Measurements from ENCODE around the gene LYPD3.
"Not testable (repeated sequence)": the region's sequence is repeated elsewhere in the genome, so short reads cannot be mapped to it uniquely, and the experiment has no call there.

The LYPD3 gene

DNA sequence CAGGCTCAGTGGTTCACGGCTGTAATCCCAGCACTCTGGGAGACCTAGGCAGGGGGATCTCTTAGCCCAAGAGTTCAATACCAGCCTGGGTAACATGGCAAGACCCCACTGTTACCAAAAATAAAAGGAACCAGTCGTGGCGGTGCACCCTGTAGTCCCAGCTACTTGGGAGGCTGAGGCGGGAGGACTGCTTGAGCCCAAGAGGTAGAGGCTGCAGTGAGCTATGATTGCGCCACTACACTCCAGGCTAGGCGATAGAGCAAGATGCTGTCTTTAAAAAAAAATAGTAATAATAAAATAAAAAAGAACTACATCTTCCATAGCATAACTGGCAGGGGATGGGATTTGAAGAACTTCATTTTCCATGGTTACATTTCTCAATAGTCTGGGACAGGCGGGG lies 3.0 kb downstream of the LYPD3 start:
- no peak for DNase-seq (ENCODE audit: low read depth in 2 of 2)

DNA sequence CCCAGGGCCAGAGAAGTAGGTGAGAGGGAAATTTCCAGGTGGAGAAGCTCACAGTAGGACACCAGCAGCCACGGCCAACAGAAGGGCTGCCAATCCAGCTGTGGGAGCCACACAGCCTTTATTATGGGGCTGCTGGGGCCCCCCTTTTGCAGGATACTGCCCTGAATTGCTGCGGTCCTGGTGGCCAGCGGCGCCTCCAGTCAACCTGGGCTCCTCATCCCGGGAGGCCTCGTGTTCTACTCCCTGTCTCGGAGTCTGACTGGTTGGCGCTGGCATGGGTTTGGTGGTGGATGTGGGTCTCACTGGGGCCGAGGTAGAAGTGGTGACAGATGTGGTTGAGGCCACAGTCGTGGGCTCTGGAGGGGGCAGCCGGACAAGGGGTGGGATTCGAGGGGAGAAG lies 4.1 kb downstream of the LYPD3 start:
- no peak for DNase-seq (ENCODE audit: low read depth in 2 of 2)

DNA sequence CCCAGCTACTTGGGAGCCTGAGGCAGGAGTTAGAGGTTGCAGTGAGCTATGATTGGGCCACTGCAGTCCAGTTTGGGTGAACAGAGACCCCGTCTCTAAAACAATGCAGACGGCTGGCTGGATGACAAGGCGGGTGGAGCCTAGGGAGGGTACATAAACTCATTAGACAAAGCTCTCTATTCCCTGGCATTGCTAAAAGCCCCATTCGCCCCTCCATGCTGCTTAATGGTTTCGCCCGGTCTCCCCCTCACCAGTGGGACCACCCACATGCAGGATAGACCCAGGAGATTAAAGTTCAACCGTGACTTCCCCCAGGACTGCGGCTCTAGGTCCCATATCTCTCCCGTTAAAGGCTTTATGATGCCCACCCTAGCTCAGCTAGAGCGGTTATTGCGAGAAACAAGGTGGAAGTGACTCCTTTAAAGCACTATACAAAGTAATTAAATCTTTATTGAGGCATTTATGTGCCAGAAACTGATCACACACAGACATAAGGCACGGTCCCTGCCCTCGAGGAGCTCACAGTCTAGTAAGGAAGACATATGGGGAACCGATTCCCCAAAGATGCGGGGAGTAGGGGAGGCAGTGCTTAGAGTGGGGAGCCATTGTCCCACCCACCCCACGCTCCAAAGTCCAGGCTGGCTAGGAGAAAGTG lies 4.9 kb downstream of the LYPD3 start:
- DNase-seq (ENCODE audit: low read depth in 2 of 2) = no peak

DNA sequence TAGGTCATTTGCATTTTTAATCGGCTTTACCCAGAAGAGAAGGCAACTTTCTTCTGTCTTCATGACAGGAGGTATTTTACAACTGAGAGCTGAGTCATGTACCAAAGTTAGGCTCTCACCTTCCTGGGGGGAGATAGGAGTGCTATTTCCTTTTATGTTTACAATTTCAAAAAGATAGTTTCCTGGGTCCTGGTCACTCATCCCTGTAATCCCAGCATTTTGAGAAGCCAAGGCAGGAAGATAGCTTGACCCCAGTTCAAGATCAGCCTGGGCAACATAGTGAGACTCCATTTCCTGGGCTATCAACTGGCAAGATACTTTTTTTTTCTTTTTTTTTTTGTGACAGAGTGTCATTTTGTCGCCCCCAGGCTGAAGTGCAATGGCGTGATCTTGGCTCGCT lies 7.6 kb downstream of the LYPD3 start:
- DNase-seq (ENCODE audit: low read depth in 2 of 2) = no peak

DNA sequence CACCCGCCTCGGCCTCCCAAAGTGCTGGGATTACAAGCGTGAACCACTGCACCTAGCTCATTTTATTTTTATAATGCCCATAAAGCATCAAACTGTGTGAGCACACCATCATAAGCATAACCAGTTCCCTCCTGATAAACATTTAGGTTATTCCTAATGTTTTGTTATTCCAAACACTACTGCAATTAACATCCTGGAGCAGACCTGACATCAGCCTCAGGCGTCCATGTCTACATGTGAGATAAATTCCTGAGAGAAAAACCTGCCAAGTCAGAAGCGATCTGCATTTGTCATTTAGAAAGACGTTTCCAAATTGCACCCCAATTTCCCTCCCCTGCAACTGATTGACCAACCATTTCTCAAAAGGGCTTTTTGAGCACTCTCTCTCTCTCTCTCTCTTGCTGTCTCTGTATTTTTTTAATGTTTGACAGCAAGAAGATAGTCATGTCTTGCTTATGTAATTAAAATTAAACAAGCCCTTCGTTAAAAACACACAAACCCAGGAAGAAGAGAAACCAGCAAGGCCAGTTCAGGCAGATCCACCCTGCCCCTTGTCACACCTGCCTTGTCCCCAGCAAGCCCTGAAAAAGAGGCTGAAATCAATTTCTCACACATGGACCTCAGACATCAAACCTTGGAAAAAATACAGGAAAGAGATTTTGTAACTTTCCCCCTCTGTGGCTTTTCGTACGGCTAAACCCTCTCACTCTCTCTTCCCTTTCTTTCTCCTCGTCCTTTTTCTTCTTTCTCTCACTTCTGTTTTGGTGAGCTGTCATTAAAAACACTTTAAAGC lies 9.9 kb downstream of the LYPD3 start:
- DNase-seq (ENCODE audit: low read depth in 2 of 2) = no peak

DNA sequence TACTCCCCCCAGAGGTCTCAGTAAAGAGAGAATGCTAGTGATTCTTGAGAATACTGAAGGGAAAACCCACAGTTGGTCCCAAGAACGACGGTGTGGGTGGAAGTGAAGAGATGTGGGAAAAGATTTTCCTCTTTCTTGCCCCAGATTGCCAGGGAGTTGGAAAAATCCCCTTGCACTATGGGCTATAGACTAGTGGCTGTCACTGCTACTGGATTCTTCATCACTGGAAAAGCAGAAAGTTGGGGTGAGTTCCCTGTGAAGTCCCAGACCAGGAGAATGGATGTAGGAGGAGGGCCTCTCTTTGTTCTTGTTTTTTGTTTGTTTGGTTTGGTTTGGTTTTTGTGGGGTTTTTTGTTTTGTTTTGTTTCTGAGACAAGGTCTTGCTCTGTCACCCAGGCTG lies 11.4 kb downstream of the LYPD3 start:
- DNase-seq (ENCODE audit: low read depth in 2 of 2) = no peak

DNA sequence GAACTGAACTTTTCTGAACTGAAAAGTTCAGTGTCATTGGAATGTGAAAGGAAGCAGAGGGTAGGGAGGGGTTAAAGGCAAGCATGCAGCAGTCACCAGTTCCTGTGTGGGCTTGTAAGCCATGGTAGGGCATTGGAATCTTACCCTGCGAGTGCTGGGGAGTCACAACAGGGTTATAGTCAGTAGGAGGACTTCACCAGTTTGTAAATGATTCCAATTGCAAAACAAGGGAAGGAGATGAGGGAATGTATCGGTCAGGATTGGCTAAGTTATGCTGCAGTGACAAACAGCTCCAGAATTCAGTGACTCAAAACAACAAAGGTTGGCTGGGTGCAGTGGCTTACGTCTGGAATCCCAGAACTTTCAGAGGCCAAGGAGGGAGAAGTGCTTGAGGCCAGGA lies 12.8 kb downstream of the LYPD3 start:
- no peak for DNase-seq (ENCODE audit: low read depth in 2 of 2)

DNA sequence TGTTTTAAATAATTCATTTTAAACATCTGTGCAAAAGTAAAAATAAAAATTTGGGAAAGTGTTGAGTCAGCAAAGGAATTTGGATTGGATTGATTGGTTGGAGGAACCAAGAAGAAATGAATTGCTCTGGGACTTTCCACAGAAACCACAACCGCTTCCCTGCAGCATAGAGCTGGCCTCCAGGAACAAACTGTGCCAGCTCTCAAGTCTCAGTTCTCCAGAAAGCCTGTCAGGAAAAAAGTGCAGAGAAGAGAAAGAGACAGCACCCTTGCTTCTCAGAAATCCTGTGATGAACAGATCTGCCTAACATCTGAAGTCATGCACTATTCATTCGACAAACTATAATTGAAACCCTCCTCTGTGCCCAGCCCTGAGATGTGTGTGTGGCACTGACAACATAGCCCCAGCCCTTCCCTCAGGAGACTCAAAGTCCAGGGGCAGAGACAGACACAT lies 14.8 kb downstream of the LYPD3 start:
- no peak for DNase-seq (ENCODE audit: low read depth in 2 of 2)

DNA sequence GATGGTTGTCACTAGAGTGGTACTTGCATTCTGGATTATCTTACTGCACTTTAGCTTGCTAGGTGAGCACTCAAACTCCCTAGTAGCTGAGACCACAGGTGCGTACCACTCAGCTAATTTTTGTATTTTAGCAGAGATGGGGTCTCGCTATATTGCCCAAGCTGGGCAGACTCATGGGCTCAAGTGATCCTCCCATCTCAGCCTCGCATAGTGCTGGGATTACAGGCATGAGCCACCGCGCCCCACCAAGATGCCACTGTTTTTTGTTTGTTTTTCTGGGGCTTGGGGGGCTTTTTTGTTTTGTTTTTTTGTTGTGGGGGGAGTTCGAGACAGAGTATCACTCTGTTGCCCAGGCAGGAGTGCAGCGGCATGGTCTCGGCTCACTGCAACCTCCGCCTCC lies 17.8 kb downstream of the LYPD3 start:
- no peak for DNase-seq (ENCODE audit: low read depth in 2 of 2)

DNA sequence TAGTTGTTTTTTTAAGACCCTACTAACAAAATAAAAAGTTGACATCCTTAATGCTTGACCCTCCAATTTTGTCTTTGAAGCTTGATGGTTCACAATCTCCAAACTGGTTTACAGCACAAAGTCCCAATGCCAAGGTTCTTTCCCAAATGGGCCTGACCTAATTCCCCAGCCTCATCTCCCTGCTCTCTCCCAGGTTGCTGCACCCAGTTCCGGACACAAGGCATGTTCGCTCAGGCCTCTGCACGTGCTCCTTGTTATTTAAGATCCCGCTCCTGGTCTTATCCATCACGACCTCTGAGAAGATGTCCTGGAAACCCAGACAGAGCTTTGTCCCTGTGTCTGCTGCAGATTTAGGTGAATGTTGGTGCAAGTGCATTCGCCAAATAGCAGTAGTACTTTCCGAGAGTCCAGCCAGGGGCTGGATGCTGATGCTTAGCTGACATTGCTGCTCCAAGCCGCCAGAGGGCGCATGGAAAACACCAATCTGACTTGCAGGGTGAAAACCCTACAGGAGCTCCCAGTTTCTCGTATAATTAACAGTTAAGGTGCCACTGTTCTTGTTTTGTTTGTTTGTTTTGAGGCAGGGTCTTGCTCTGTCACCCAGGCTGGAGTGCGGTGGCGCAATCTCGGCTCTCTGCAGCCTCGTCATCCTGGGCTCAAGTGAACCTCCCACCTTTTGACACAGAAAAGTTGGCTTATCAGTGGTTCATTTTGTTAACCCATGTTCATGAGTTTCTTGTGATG lies 18.5 kb downstream of the LYPD3 start:
- DNase-seq (ENCODE audit: low read depth in 2 of 2) = peak; percentile 60 to 65

DNA sequence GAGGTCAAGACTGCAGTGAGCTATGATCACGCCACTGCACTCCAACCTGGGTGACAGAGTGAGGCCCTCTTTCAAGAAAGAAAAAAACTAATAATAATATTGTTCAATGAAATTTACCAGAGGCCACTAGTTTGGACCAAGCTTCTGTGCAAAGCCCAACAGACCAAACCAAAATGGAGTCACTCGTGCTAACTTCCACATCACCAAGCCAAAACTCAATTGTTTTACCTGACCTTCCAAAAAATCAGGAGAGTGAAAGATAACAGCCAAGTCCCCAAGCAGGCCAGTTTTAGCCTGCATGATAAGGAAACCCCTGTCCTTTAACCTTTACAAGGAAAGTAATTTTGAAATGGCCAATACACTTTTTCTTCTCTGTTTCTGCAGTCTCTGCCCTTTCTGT lies 20.0 kb downstream of the LYPD3 start:
- no peak for DNase-seq (ENCODE audit: low read depth in 2 of 2)

DNA sequence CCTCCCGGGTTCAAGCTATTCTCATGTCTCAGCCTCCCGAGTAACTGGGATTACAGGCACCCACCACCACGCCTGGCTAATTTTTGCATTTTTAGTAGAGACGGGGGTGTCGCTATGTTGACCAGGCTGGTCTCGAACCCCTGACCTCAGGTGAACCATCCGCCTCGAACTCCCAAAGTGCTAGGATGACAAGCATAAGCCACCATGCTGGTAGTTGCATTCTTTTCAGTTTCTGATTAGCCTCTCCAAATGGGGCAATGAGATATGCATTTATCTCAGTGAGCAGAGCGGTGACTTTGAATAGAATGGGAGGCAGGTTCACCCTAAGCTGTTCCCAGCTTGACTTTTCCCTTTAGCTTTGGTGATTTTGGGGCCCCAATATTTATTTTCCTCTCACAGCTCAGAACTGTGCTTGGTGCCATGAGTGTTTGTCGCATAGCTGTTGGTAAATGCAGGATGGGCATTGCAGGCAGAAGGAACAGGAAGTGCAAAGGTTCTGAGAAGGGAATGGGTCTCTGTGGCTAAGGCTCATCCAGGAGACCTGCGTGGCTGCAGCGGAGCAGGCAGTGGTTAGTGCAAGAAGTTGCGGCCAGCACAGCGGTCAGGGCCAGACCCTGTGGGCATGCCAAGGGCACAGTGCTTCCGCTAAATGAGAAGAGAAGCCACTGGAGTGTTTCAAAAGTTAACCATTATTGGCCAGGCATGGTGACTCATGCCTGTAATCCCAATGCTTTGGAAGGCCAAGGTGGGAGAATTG lies 20.7 kb downstream of the LYPD3 start:
- no peak for DNase-seq (ENCODE audit: low read depth in 2 of 2)

DNA sequence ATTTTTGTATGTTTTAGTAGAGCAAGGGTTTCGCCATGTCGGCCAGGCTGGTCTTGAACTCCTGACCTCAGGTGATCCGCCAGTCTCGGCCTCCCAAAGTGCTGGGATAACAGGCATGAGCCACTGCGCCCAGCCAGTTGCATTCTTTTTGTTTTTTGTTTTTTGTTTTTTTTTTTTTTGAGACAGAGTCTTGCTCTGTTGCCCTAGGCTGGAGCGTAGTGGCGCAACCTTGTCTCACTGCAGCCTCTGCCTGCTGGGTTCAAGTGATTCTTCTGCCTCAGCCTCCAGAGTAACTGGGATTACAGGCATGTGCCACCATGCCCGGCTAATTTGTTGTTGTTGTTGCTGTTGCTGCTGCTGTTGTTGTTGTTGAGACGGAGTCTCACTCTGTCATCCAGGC lies 21.3 kb downstream of the LYPD3 start:
- DNase-seq (ENCODE audit: low read depth in 2 of 2) = not testable (repeated sequence)

DNA sequence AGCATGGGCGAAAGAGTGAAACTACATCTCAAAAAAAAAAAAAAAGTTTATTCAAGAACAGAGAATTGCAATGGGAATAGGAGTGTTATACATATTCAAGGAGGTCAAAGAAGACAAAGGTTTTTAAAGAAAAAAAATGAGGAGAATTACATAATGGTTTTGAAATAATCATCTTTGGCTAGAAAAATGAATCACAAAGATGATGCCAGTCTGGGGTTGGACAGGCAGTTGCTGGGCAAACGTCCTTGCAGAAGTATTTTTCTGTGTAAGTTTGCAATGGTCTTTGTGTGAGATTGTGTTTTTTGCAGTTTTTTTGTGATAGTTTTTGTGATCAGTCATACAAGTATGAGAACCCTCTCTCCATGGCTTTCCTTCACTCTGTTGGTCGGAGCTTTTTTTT lies 23.7 kb downstream of the LYPD3 start:
- DNase-seq (ENCODE audit: low read depth in 2 of 2) = no peak

DNA sequence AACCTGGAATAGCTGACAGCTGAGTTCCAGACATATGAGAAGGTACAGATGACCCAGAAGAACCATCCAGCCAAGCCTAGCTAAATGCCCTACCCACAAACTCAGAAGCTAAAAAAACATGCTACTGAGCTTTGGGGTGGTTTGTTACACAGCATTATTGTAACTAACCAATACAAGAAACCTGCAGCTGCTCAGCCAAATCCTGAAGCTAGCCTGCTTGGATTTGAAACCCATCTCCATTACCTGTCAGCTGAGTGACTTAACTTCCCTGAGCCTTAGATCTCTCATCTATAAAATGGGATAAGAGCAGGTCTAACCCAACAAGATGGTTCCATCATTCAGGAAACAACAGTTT lies 25.7 kb downstream of the LYPD3 start:
- no peak for DNase-seq (ENCODE audit: low read depth in 2 of 2)

DNA sequence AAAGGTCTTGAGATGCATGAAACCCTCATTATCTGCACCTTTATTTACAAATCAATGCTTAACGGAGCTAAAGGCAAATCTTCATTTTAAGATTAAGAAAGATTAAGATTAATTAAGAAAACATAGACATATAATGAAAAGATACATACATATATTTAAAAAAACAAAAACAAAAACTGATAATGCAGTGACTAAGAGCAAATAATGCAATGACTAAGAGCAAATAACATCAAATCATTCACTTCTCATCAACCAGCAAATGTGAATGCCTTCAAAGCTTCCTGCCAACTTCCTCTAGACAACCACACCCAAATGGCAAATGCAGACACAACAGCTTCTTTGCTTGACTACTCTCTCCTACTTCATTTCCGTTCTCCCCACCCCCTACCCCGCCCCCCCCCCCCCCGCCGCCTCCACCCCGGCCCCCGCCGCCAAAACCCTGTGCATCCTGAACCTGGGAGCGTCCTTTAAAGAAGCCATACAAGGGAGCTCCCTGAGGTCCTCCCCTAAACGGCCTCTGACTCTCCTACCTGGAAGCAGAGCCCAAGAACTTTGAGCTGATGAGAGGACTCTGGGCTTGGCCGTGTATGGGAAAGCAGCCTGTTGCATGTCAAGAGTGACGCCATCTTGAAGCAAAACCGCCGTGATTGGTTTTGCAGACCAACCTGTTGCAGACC lies 26.2 kb downstream of the LYPD3 start:
- DNase-seq (ENCODE audit: low read depth in 2 of 2) = no peak

DNA sequence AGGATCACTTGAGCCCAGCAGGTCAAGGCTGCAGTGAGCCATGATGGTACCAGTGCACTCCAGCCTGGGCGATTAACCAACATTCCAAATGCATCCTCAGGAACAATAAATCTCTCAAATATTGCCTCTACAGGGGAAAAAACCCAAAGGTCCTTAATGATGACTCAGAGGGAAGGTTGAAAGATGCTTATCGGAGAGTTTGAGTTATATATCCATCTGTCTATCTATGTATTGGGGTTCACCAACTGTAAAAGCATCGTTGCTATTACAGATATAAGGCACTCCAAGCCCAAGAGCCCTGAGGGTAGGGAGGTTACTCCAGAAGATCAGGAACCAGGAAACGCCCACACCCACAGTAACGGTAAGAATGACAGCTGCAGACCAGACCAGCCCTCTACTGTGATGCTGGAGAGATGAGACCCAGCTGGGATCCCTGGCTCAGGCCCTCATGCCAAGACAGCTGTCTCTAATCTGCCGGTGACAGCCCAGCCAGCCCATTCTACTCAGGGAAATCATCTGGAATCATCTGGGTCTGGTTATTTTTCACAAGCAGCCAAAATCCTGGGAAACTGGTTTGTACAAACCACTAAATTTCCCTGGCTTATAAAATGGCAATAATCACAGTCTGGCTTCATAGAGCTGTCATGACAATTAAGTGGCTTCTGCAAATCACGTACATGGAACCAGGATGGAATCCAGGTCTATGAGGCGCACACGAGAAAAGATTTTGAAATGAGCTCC lies 26.9 kb downstream of the LYPD3 start:
- DNase-seq (ENCODE audit: low read depth in 2 of 2) = no peak

DNA sequence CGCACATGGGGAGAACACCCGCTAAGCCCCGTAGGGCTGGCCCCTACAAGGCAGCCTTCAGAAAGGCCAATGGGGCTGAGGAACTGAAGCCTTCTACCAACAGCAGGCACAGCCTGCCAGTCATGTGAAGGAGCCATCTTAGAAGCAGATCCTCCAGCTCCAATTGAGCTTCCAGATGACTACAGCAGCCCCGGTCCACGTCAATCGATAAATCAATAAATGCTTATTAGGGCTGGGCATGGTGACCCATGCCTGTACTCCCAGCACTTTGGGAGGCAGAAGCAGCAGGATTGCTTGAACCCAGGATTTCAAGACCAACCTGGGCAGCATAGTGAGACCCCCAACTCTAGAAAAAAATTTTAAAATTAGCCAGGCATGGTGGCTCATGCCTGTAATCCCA lies 27.7 kb downstream of the LYPD3 start:
- no peak for DNase-seq (ENCODE audit: low read depth in 2 of 2)

DNA sequence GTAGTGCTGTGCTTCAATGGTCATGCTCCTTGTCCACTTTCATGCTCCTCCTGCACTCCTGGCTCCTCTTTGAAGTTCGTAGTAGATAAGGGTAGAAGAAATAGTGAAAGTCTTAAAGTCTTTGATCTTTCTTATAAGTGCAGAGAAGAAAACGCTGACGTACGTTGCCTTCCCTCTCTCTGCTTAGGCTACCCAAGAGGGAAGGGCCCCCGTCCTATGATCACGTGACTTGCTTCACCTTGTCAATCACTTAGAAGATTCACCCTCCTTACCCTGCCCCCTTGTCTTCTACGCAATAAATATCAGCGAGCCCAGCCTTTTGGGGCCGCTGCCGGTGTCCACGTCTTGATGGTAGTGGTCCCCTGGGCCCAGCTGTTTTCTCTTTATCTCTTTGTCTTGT lies 28.1 kb downstream of the LYPD3 start:
- DNase-seq (ENCODE audit: low read depth in 2 of 2) = not testable (repeated sequence)

DNA sequence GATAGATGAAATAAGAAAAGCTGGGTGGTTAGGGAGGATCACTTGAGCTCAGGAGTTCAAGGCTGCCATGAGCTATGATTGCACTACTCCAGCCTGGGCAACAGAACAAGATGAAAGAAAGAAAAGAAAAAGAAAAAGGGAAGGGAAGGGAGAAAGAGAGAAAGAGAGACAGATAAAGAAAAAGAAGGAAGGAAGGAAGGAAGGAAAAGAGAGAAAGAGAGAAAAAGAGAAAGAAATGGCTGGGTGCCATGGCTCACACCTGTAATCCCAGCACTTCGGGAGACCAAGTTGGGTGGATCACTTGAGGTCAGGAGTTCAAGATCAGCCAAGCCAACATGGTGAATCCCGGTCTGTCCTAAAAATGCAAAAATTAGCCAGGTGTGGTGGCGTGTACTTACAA lies 29.6 kb downstream of the LYPD3 start:
- DNase-seq (ENCODE audit: low read depth in 2 of 2) = no peak

DNA sequence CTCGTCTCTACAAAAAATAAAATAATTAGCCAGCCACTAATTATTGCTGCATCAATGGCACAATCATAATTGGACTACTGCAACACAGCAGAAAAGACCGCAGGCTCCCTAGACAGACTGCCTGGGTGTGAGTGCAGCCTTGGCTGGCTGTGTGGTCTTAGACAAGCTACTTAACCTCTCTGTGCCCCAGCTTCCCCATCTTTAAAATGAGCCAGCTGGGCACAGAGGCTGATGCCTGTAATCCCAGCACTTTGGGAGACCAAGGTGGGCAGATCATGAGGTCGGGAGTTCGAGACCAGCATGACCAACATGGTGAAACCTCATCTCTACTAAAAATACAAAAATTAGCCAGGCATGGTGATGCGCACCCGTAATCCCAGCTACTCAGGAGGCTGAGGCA lies 31.7 kb downstream of the LYPD3 start:
- no peak for DNase-seq (ENCODE audit: low read depth in 2 of 2)

Data from stimulated activated CD4-positive, alpha-beta T cell treated with anti-CD3 and anti-CD28 coated beads, Interleukin-4, amount 100 ng/mL, for 48 hours (primary cell).